Measurements from ENCODE around the gene RASEF. TPM values are rescaled to one million over a fixed set of nuclear protein-coding genes. Genes with fewer than 3 reads are reported as not detected.

RASEF gene
- total and polyA plus RNA-seq, 2 donors = 3.0 to 3.9 TPM

- Histone ChIP-seq H3K27me3 (ENCODE audit: control insufficient read depth in 2 of 2, insufficient read depth in 1 of 2, low read length in 1 of 2) (no peaks in the 10 kb centered on the region), H3K9me3 (ENCODE audit: control insufficient read depth in 2 of 2, insufficient read depth in 1 of 2, low read length in 1 of 2) (no peaks in the 10 kb centered on the region), H3K36me3 (ENCODE audit: control insufficient read depth in 2 of 2, insufficient read depth in 2 of 2, low read length in 1 of 2) (no peaks in the 10 kb centered on the region), H3K27ac (ENCODE audit: low read depth in 1 of 2, low read length in 1 of 2) (no peak overlapping the region), H3K4me1 (ENCODE audit: control insufficient read depth in 2 of 2, insufficient read depth in 2 of 2, low read length in 2 of 2) (no peaks in the 10 kb centered on the region), H3K4me3 (ENCODE audit: low read length in 2 of 2) (no peak overlapping the region)
- WGBS = 94% methylated on average over 5 of the region's 5 CpGs
- no peak for DNase-seq (ENCODE audit: low read depth in 6 of 9, low spot score in 9 of 9)
These were observed 23.6 kb downstream of the RASEF start for GRCh38 chr9:83039303-83039702.

- no peaks in the 10 kb centered on the region for H3K27me3 ChIP-seq (ENCODE audit: control insufficient read depth in 2 of 2, insufficient read depth in 1 of 2, low read length in 1 of 2)
- DNase-seq (ENCODE audit: low read depth in 6 of 9, low spot score in 9 of 9) = no peak
- WGBS = 96% methylated on average over 2 of the region's 2 CpGs
- H3K4me3 ChIP-seq (ENCODE audit: low read length in 2 of 2) = no peak overlapping the region
- H3K4me1 ChIP-seq (ENCODE audit: control insufficient read depth in 2 of 2, insufficient read depth in 2 of 2, low read length in 2 of 2) = no peaks in the 10 kb centered on the region
- H3K36me3 ChIP-seq (ENCODE audit: control insufficient read depth in 2 of 2, insufficient read depth in 2 of 2, low read length in 1 of 2) = no peaks in the 10 kb centered on the region
- H3K9me3 ChIP-seq (ENCODE audit: control insufficient read depth in 2 of 2, insufficient read depth in 1 of 2, low read length in 1 of 2) = no peaks in the 10 kb centered on the region
- no peak overlapping the region for H3K27ac ChIP-seq (ENCODE audit: low read depth in 1 of 2, low read length in 1 of 2)
These were observed 26.9 kb downstream of the RASEF start for GRCh38 chr9:83036043-83036442.

GRCh38 chr9:83035143-83035542 lies 27.8 kb downstream of the RASEF start:
- 89% methylated on average over 2 of the region's 2 CpGs for WGBS
- Histone ChIP-seq H3K9me3 (ENCODE audit: control insufficient read depth in 2 of 2, insufficient read depth in 1 of 2, low read length in 1 of 2) (no peaks in the 10 kb centered on the region), H3K4me3 (ENCODE audit: low read length in 2 of 2) (no peak overlapping the region), H3K27ac (ENCODE audit: low read depth in 1 of 2, low read length in 1 of 2) (no peak overlapping the region), H3K36me3 (ENCODE audit: control insufficient read depth in 2 of 2, insufficient read depth in 2 of 2, low read length in 1 of 2) (no peaks in the 10 kb centered on the region), H3K27me3 (ENCODE audit: control insufficient read depth in 2 of 2, insufficient read depth in 1 of 2, low read length in 1 of 2) (no peaks in the 10 kb centered on the region), H3K4me1 (ENCODE audit: control insufficient read depth in 2 of 2, insufficient read depth in 2 of 2, low read length in 2 of 2) (no peaks in the 10 kb centered on the region)
- no peak for DNase-seq (ENCODE audit: low read depth in 6 of 9, low spot score in 9 of 9)

DNA sequence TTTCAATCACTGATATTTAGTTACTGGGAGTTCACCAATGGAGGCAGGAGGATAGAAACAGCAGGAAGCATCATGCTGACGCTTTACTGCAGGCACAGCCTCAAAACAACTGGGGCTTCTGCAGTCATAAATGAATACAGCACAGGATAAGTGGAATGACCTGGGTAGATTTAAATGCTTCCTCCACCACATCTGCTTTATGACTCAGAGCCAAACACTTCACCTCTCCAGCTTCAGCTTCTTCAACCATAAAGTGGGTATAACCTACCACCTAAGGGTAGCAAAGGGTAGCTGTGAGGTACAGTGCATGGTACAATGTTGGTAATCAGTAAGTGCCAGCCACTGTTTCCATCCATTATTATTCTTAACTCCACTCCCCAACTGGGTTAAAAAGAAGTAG lies 28.4 kb downstream of the RASEF start:
- Histone ChIP-seq H3K27ac (ENCODE audit: low read depth in 1 of 2, low read length in 1 of 2) (no peak overlapping the region), H3K4me3 (ENCODE audit: low read length in 2 of 2) (no peak overlapping the region), H3K36me3 (ENCODE audit: control insufficient read depth in 2 of 2, insufficient read depth in 2 of 2, low read length in 1 of 2) (no peaks in the 10 kb centered on the region), H3K4me1 (ENCODE audit: control insufficient read depth in 2 of 2, insufficient read depth in 2 of 2, low read length in 2 of 2) (no peaks in the 10 kb centered on the region), H3K9me3 (ENCODE audit: control insufficient read depth in 2 of 2, insufficient read depth in 1 of 2, low read length in 1 of 2) (no peaks in the 10 kb centered on the region), H3K27me3 (ENCODE audit: control insufficient read depth in 2 of 2, insufficient read depth in 1 of 2, low read length in 1 of 2) (no peaks in the 10 kb centered on the region)
- 85% methylated on average over 1 of the region's 1 CpG for WGBS
- DNase-seq (ENCODE audit: low read depth in 6 of 9, low spot score in 9 of 9) = no peak

- H3K4me1 ChIP-seq (ENCODE audit: control insufficient read depth in 2 of 2, insufficient read depth in 2 of 2, low read length in 2 of 2) = no peaks in the 10 kb centered on the region
- H3K27ac ChIP-seq (ENCODE audit: low read depth in 1 of 2, low read length in 1 of 2) = no peak overlapping the region
- 76% methylated on average over 1 of the region's 1 CpG for WGBS
- no peaks in the 10 kb centered on the region for H3K36me3 ChIP-seq (ENCODE audit: control insufficient read depth in 2 of 2, insufficient read depth in 2 of 2, low read length in 1 of 2)
- H3K9me3 ChIP-seq (ENCODE audit: control insufficient read depth in 2 of 2, insufficient read depth in 1 of 2, low read length in 1 of 2) = no peaks in the 10 kb centered on the region
- H3K4me3 ChIP-seq (ENCODE audit: low read length in 2 of 2) = no peak overlapping the region
- DNase-seq (ENCODE audit: low read depth in 6 of 9, low spot score in 9 of 9) = no peak
- H3K27me3 ChIP-seq (ENCODE audit: control insufficient read depth in 2 of 2, insufficient read depth in 1 of 2, low read length in 1 of 2) = no peaks in the 10 kb centered on the region
These were observed 28.9 kb downstream of the RASEF start for GRCh38 chr9:83034026-83034425.

- no peaks in the 10 kb centered on the region for H3K9me3 ChIP-seq (ENCODE audit: control insufficient read depth in 2 of 2, insufficient read depth in 1 of 2, low read length in 1 of 2)
- no peak overlapping the region for H3K27ac ChIP-seq (ENCODE audit: low read depth in 1 of 2, low read length in 1 of 2)
- no peak for DNase-seq (ENCODE audit: low read depth in 6 of 9, low spot score in 9 of 9)
- no peaks in the 10 kb centered on the region for H3K36me3 ChIP-seq (ENCODE audit: control insufficient read depth in 2 of 2, insufficient read depth in 2 of 2, low read length in 1 of 2)
- H3K4me3 ChIP-seq (ENCODE audit: low read length in 2 of 2) = no peak overlapping the region
- H3K4me1 ChIP-seq (ENCODE audit: control insufficient read depth in 2 of 2, insufficient read depth in 2 of 2, low read length in 2 of 2) = no peaks in the 10 kb centered on the region
- no peaks in the 10 kb centered on the region for H3K27me3 ChIP-seq (ENCODE audit: control insufficient read depth in 2 of 2, insufficient read depth in 1 of 2, low read length in 1 of 2)
- WGBS = 59% methylated on average over 3 of the region's 3 CpGs
These were observed 30.8 kb downstream of the RASEF start for GRCh38 chr9:83032065-83032625.

DNA sequence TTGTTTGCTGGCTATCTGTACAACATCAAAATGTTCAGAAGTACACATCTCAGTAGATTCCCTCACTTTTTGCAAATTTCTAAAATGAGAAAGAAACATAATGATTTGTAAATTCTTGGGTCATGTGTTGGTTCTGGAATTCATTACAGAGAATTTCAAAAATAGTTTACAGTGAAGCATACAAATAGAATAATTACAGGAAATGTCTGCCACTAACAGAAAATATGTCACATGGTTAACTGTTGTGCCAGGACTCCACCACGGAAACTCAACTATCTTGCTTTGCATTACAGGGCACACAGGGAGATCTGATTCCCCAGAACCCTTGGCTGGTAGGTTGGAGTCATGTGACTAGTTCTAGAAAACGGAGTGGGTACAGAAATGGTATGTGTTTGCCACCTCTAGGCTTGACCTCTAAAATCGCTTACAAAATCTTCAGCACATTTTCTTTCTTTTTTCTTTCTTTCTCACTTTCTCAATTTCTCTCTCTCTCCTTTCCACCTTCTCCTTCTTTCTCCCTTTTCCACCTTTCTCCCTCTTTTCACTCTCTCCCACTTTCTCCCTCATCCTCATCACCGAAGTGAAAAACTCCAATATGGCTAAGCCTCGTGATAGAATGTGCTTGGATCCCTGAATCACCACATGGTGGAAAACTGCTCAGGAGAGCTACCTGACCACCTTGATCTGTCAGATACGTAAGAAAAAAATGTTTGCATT lies 32.4 kb downstream of the RASEF start:
- H3K36me3 ChIP-seq (ENCODE audit: control insufficient read depth in 2 of 2, insufficient read depth in 2 of 2, low read length in 1 of 2) = no peaks in the 10 kb centered on the region
- no peak overlapping the region for H3K27ac ChIP-seq (ENCODE audit: low read depth in 1 of 2, low read length in 1 of 2)
- DNase-seq (ENCODE audit: low read depth in 6 of 9, low spot score in 9 of 9) = no peak
- H3K4me3 ChIP-seq (ENCODE audit: low read length in 2 of 2) = no peak overlapping the region
- H3K27me3 ChIP-seq (ENCODE audit: control insufficient read depth in 2 of 2, insufficient read depth in 1 of 2, low read length in 1 of 2) = no peaks in the 10 kb centered on the region
- no peaks in the 10 kb centered on the region for H3K4me1 ChIP-seq (ENCODE audit: control insufficient read depth in 2 of 2, insufficient read depth in 2 of 2, low read length in 2 of 2)
- no peaks in the 10 kb centered on the region for H3K9me3 ChIP-seq (ENCODE audit: control insufficient read depth in 2 of 2, insufficient read depth in 1 of 2, low read length in 1 of 2)
- 68% methylated on average over 6 of the region's 6 CpGs for WGBS

DNA sequence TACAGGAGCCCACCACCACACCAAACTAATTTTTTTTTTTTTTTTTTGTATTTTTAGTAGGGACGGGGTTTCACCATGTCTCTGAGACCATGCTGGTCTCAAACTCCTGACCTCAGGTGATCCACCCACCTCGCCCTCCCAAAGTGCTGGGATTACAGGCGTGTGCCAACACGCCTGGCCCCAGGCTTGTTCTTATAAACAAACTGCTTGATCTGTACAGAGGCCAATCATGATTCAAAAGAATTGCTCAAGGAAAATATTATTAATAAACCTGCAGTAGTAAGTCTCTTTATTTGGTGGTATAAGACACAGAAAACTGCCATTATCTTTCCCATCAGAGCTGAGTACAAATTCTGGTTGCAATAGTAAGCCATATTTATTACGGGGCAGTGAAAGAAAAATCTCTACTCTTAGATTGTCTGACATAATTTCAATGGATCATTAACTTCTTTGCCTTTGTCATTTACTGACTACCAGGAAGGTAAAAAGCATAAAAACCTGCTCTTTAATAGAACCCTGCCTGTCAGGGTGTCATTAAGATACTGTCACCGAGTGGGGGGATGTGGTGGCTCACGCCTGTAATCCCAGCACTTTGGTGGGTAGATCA lies 33.3 kb downstream of the RASEF start:
- DNase-seq (ENCODE audit: low read depth in 6 of 9, low spot score in 9 of 9) = no peak
- H3K4me1 ChIP-seq (ENCODE audit: control insufficient read depth in 2 of 2, insufficient read depth in 2 of 2, low read length in 2 of 2) = no peaks in the 10 kb centered on the region

GRCh38 chr9:83027153-83027891 lies 35.6 kb downstream of the RASEF start:
- Histone ChIP-seq H3K27me3 (ENCODE audit: control insufficient read depth in 2 of 2, insufficient read depth in 1 of 2, low read length in 1 of 2) (no peaks in the 10 kb centered on the region), H3K4me1 (ENCODE audit: control insufficient read depth in 2 of 2, insufficient read depth in 2 of 2, low read length in 2 of 2) (no peaks in the 10 kb centered on the region), H3K4me3 (ENCODE audit: low read length in 2 of 2) (no peak overlapping the region), H3K27ac (ENCODE audit: low read depth in 1 of 2, low read length in 1 of 2) (no peak overlapping the region), H3K9me3 (ENCODE audit: control insufficient read depth in 2 of 2, insufficient read depth in 1 of 2, low read length in 1 of 2) (no peaks in the 10 kb centered on the region), H3K36me3 (ENCODE audit: control insufficient read depth in 2 of 2, insufficient read depth in 2 of 2, low read length in 1 of 2) (no peaks in the 10 kb centered on the region)
- 94% methylated on average over 5 of the region's 5 CpGs for WGBS
- no peak for DNase-seq (ENCODE audit: low read depth in 6 of 9, low spot score in 9 of 9)

More for the DNA sequence above, 33.3 kb downstream of the RASEF start:
- 97% methylated on average over 7 of the region's 7 CpGs for WGBS
- Histone ChIP-seq H3K4me3 (ENCODE audit: low read length in 2 of 2) (no peak overlapping the region), H3K36me3 (ENCODE audit: control insufficient read depth in 2 of 2, insufficient read depth in 2 of 2, low read length in 1 of 2) (no peaks in the 10 kb centered on the region), H3K27ac (ENCODE audit: low read depth in 1 of 2, low read length in 1 of 2) (no peak overlapping the region), H3K9me3 (ENCODE audit: control insufficient read depth in 2 of 2, insufficient read depth in 1 of 2, low read length in 1 of 2) (no peaks in the 10 kb centered on the region), H3K27me3 (ENCODE audit: control insufficient read depth in 2 of 2, insufficient read depth in 1 of 2, low read length in 1 of 2) (no peaks in the 10 kb centered on the region)
